GM20000 (cell line): ENCODE results near the gene TMEM178A.
"Not testable (repeated sequence)": the region's sequence is repeated elsewhere in the genome, so short reads cannot be mapped to it uniquely, and the experiment has no call there.

ENCODE experiments used
- DNase-seq: peaks from one replicate; pipeline ENCODE4 v3.0.0; 2012; ENCODE audit warnings: low spot score
- CTCF ChIP-seq: IDR thresholded peaks from 2 replicates; pipeline ENCODE4 v1.5.1; 2012; ENCODE audit warnings: mild to moderate bottlenecking, control low read depth; ENCODE audit errors: extremely low read depth, missing control alignments

Gene TMEM178A

DNA sequence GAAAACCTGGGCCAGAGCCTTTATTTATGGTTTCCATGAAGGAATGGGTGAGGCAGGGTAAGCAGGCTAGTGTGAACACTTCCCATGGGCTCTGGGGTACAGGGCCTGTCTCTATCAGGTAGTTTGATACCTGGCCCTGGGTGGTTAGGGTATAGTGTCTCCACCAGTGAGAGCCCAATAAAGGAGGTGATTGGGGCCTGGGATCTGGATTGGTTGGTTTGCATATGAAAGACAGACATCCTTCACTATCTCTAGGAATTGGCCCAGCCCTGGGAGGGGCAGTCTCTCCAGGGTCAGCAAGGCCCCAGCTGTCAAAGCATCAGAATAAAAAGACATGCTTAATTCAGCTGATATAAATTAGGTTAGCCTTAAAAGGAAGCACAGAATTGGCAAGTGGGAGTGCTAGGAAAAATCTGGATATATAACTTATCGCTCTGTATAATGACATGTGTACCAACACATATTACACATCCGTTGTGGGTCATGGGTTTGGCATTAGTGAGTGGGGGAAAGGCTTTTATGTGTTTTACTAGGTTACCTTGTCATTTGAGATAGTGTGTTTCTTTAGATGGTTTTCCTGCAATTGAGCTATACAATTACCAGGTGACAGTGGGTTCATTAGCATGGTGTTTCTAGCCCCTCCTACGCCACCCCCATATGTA is 18.5 kb upstream of the TMEM178A start:
- TF ChIP-seq CTCF, result no peak
- DNase-seq, result no peak

DNA sequence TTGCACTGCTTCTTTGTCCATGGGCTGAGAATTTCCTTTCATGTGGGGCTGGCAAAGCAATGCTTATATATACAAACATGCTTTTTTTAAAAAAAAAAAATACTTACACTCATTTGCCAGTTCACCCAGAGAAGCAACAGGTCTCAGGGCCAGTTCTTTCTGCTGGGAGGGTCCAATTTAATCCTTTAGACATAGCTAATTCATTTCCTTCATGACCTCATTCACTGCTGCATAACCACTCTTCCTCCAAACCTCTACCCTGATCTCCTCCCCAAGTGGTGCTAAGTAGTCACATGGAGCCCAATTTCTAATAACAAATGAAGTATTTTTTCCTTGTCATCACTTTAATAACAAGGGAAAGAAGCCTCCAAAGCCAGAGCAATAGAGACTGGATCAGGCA is 17.1 kb upstream of the TMEM178A start:
- TF ChIP-seq CTCF, result no peak
- no peak for DNase-seq

GRCh38 chr2:39649511-39649910 is 16.2 kb upstream of the TMEM178A start:
- no peak for TF ChIP-seq CTCF
- no peak for DNase-seq

- no peak for TF ChIP-seq CTCF
- DNase-seq, result no peak
Measured at GRCh38 chr2:39650468-39650867, 15.2 kb upstream of the TMEM178A start.

- not testable (repeated sequence) for DNase-seq
Measured at GRCh38 chr2:39656215-39656614, 9.5 kb upstream of the TMEM178A start.

DNA sequence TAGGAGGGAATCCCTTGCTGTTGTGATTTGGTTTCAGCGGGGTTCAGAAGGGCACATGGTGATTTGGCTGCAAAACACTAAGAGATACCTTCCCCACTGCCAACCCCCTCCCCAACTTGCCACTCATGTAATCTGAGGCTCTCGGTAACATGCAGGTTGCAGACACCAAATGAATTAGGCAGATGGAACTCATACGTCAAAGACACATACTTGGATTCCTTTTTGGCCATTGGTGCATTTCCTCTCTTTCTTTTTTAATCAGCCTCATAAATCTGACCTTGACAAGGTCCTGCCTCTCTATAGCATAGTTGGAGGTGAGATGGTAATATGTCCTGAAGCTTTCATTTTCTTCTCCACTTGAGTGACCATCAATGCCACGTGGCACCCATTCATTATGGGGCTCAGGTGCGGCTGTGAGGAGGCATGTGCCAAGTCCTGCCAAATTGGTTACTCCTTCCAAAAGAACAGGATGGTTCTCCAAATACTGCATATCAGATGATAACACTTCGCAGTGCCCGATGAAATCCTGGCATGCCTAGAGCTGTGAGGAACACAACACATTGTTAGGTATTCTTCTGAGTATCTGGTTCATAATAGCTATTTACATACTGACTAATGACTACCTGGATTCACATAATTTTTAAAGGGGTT is 8.3 kb upstream of the TMEM178A start:
- no peak for TF ChIP-seq CTCF
- no peak for DNase-seq

DNA sequence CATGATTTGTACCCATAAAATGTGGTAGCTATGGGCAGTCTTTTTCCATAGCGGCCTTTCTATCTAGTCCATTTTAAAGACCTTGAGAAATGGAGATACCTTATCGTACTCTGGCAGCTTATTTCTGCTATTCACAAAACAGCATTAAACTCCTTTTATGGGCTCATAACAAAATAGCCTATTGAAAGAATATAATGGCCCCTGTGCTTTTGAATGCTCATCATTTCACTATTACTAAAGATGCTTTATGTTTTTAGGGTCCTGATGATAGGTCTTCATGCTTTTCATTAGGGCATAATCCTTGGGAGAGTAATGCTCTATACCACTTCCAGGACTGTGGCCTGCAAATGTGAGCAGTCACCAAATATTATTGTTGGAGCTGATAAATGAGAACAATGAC is 7.3 kb upstream of the TMEM178A start:
- no peak for TF ChIP-seq CTCF
- no peak for DNase-seq
